ENCODE results near the gene BDH2.
A peak's percentile ranks its signal among the peaks of the same experiment; 100 is the strongest.

Gene BDH2

DNA sequence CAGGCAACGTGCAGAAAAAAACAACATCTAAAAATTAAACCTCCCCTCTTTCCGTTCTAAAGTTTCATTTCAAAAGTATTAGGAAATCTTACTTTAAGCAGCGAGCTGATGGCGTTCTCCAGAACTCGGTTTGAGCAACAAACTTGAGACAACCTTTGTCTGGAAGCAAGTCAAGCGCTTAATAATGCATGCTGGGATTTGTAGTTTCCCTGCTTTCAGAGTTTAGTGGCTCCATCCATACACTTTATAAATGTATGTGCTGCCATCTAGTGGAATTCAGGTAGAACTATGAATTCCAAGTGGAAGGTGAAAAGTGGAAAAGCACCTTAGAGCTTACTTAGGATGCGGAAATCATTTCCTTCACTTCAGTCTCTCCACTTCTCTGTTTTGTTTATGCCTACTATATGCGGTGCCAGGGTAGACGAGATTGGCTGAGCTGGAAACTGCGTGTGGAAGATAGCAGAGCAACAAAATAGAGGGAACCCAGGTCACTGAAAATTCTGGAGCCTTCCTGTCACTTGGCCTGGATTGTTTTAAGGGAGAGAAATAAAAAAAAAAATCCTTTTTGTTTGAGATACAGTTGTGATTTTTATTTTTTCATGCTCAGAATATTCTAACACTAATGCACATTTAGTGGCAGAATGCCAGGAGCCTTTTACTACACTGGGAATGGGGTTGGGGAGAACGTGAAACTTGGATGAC is at the start of gene BDH2:
TSS of gene BDH2 (minus strand) at position 144 of the 702 bp plus-strand sequence. CDS start 3,580 bp downstream, outside the sequence.
- in situ Hi-C loops (cut with MboI; ENCODE audit: low pct_unique_long_range_greater_than_20kb, low sequenced_read_pairs): loop anchor here (25.0 kb wide), 2 partner anchors 488 to 663 kb away; no protein-coding TSS in a partner anchor
- DNase-seq: peak; percentile 87

- in situ Hi-C loops (cut with MboI; ENCODE audit: low pct_unique_long_range_greater_than_20kb, low sequenced_read_pairs): no loop called here
- no peak for DNase-seq
Measured at GRCh38 chr4:103144926-103145325, 45.3 kb upstream of the BDH2 start.

GRCh38 chr4:103137446-103137827 is 37.8 kb upstream of the BDH2 start:
- DNase-seq: no peak
- in situ Hi-C loops (cut with MboI; ENCODE audit: low pct_unique_long_range_greater_than_20kb, low sequenced_read_pairs): no loop called here

- in situ Hi-C loops (cut with MboI; ENCODE audit: low pct_unique_long_range_greater_than_20kb, low sequenced_read_pairs): no loop called here
- no peak for DNase-seq
Measured at GRCh38 chr4:103136671-103137445, 37.2 kb upstream of the BDH2 start.

DNA sequence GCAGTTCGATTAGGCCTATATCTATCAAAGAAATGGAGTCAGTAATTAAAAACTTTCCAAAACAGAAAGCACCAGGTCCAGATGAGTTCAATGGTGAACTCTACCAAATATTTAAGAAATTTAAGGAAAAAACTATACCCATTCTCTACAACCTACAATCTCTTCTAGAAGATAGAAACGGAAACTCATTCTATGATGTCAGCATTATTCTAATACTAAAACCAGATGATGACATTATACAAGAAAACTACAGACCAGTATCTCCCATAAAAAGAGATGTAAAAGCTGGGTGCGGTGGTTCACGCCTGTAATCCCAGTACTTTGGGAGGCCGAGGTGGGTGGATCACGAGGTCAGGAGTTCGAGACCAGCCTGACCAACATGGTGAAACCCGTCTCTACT is 29.5 kb upstream of the BDH2 start:
- in situ Hi-C loops (cut with MboI; ENCODE audit: low pct_unique_long_range_greater_than_20kb, low sequenced_read_pairs): no loop called here
- no peak for DNase-seq

GRCh38 chr4:103126126-103126525 is 26.5 kb upstream of the BDH2 start:
- in situ Hi-C loops (cut with MboI; ENCODE audit: low pct_unique_long_range_greater_than_20kb, low sequenced_read_pairs): no loop called here
- no peak for DNase-seq

- no peak for DNase-seq
- in situ Hi-C loops (cut with MboI; ENCODE audit: low pct_unique_long_range_greater_than_20kb, low sequenced_read_pairs): no loop called here
Measured at GRCh38 chr4:103123114-103123513, 23.5 kb upstream of the BDH2 start.

- DNase-seq: no peak
- in situ Hi-C loops (cut with MboI; ENCODE audit: low pct_unique_long_range_greater_than_20kb, low sequenced_read_pairs): no loop called here
Measured at GRCh38 chr4:103118166-103118565, 18.5 kb upstream of the BDH2 start.

GRCh38 chr4:103111598-103111997 is 12.0 kb upstream of the BDH2 start:
- no peak for DNase-seq
- in situ Hi-C loops (cut with MboI; ENCODE audit: low pct_unique_long_range_greater_than_20kb, low sequenced_read_pairs): no loop called here

DNA sequence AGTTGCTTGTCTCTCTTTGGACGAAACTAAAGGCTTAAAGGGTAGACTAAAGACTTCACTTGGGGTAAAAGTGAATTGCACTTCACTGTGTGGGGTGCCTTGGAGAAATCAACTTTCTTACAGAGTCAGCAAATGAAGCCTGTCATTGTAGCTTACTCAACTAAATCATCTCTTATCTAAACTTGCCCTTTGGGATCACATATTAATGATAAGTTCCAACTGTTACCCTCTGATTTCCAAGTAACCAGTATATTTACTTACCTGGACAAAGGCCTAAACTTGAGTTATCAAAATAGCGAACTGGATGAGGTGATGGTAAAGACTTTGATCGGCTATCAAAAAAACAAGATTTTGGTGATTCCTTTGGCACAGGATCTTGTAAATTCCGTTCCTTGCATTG is 8.9 kb upstream of the BDH2 start:
- in situ Hi-C loops (cut with MboI; ENCODE audit: low pct_unique_long_range_greater_than_20kb, low sequenced_read_pairs): no loop called here

DNA sequence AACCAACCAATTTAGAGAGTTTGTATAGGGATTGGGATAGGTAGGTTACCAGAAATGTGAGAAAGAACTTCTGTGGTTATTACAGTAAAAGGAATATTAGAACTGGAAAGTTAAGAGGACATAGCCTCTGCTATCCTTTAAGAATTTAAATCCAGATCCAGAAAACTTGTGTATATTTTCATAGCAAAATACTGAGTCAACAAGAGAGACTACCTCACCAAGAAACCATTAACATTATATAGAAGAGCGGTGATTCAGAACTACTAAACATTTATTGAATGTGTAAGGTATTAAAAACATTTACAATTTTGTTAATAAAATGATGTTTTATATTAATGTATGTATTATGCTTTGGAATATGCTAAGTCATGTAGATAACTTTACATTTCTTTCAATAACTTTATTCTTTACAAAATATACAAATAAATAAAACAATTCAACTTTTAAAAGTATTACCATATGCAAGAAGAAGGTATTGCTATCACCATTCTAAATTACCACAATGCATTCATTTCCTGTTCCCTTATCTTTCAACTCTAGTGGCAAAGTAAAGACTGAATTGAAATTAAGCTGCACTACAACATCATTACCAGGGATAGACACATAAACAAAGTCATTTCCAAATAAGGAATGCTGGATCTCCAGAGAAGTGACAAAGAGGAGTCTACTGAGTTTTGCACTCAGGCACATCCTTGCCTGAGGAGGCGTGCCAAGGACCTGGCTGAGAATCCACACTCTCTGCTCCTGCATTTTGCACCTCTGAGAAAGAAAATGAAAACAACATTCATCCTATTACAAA is 6.1 kb upstream of the BDH2 start:
- DNase-seq: no peak
- in situ Hi-C loops (cut with MboI; ENCODE audit: low pct_unique_long_range_greater_than_20kb, low sequenced_read_pairs): no loop called here

More for the DNA sequence above, 8.9 kb upstream of the BDH2 start:
- DNase-seq: no peak

GRCh38 chr4:103104886-103105285 is 5.3 kb upstream of the BDH2 start:
- in situ Hi-C loops (cut with MboI; ENCODE audit: low pct_unique_long_range_greater_than_20kb, low sequenced_read_pairs): no loop called here

GRCh38 chr4:103100691-103101090 is 1.1 kb upstream of the BDH2 start:
- in situ Hi-C loops (cut with MboI; ENCODE audit: low pct_unique_long_range_greater_than_20kb, low sequenced_read_pairs): no loop called here
- DNase-seq: no peak

More at GRCh38 chr4:103104886-103105285, 5.3 kb upstream of the BDH2 start:
- no peak for DNase-seq

DNA sequence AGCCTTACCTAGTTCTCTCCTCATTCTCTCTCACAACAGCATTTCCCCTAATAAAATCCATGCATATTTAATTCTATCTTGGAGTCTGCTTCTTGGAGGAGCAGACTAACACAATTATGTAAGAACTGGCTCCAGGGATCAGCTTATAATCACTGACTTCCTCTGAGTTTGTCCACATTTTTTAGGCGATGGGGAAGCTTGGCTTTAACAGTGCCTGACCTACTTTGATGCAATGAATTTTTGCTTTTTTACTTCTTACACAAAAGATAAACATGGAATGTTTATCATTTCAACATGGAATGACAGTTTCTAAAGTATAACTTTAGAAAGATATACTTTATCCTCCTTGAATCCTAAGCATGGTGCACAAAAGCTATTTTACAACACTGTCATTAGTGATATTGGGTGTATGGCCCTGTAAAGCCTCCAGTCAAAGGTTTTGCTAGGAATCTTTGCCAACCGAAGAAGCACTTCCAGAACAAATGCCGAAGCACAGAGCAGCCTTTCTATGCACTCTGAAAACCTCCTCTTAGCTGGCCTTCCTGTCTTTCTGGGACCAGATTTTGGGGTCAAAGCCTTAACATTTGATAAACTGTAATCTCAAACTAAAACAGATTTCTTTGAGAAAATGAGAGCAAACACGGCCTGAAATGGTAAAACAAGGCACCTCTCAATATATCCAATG is 736 bp downstream of the BDH2 start:
- DNase-seq: no peak
- in situ Hi-C loops (cut with MboI; ENCODE audit: low pct_unique_long_range_greater_than_20kb, low sequenced_read_pairs): loop anchor here (25.0 kb wide), 2 partner anchors 487 to 662 kb away; no protein-coding TSS in a partner anchor

DNA sequence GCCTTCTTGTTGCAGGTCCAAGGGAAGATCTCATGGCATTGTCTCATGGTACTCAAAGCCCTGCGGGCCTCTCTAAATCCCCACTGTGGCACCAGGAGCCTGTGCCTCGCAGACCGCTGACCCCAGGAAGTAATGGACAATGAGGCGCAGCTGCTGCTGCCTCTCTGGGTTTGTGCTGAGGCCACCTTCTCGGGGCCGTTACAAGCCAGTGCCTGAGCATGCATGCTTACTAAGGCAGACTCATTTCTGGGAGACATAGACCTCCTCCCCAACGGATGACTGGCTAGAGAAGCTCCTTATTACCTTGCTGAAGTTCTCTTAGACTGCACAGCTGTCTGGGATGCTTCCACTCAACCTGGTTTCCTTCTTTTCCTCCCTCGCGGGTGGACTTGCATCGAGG is 1.3 kb downstream of the BDH2 start:
- no peak for DNase-seq
- in situ Hi-C loops (cut with MboI; ENCODE audit: low pct_unique_long_range_greater_than_20kb, low sequenced_read_pairs): loop anchor here (25.0 kb wide), 2 partner anchors 486 to 661 kb away; no protein-coding TSS in a partner anchor

GRCh38 chr4:103097112-103097511 is 2.5 kb downstream of the BDH2 start:
- in situ Hi-C loops (cut with MboI; ENCODE audit: low pct_unique_long_range_greater_than_20kb, low sequenced_read_pairs): loop anchor here (25.0 kb wide), 2 partner anchors 485 to 660 kb away; no protein-coding TSS in a partner anchor
- no peak for DNase-seq

DNA sequence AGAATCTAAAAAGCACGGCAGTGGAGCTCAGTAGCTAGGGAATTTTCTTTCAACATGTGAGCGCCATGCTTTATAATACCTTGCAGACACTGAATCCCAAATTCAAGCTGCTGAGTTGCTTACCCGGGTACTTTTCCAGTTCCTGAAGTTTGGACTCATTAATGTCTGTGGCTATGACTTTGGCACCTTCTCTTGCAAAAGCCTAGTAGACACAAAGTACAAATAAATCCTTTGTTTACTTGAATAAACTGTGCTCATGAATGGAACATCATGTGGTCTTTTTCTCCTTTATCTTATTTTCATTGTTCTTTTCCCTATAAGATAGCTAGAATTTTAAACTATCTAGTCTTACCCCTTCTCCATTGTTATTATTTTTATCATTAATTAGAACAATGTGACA is 4.6 kb downstream of the BDH2 start:
- in situ Hi-C loops (cut with MboI; ENCODE audit: low pct_unique_long_range_greater_than_20kb, low sequenced_read_pairs): loop anchor here (25.0 kb wide), 2 partner anchors 483 to 658 kb away; no protein-coding TSS in a partner anchor
- DNase-seq: no peak

GRCh38 chr4:103092245-103092644 is 7.4 kb downstream of the BDH2 start:
- in situ Hi-C loops (cut with MboI; ENCODE audit: low pct_unique_long_range_greater_than_20kb, low sequenced_read_pairs): loop anchor here (25.0 kb wide), 2 partner anchors 480 to 655 kb away; no protein-coding TSS in a partner anchor
- DNase-seq: no peak

All from KBM-7 (cell line).